GM19099 (cell line): Measurements from ENCODE around the gene SH2D3A.

Experiments
- POLR2A ChIP-seq: IDR thresholded peaks from 3 replicates; pipeline ENCODE4 v1.6.1; 2011; ENCODE audit warnings: low read depth; ENCODE audit not compliant: insufficient read length; ENCODE audit errors: extremely low read depth

The SH2D3A gene

GRCh38 chr19:6712231-6712630, 55.0 kb downstream of the SH2D3A start:
- TF ChIP-seq POLR2A = no peak

GRCh38 chr19:6711605-6712004, 55.6 kb downstream of the SH2D3A start:
- no peak for TF ChIP-seq POLR2A

GRCh38 chr19:6711078-6711361, 56.2 kb downstream of the SH2D3A start:
- no peak for TF ChIP-seq POLR2A

GRCh38 chr19:6710273-6711077, 56.8 kb downstream of the SH2D3A start:
- no peak for TF ChIP-seq POLR2A

- no peak for TF ChIP-seq POLR2A
Observed at GRCh38 chr19:6709549-6709948, 57.7 kb downstream of the SH2D3A start.

- TF ChIP-seq POLR2A = no peak
Observed at GRCh38 chr19:6708346-6708745, 58.9 kb downstream of the SH2D3A start.

GRCh38 chr19:6707658-6708018, 59.6 kb downstream of the SH2D3A start:
- no peak for TF ChIP-seq POLR2A

GRCh38 chr19:6707011-6707657, 60.1 kb downstream of the SH2D3A start:
- TF ChIP-seq POLR2A = no peak

- TF ChIP-seq POLR2A = no peak
Observed at GRCh38 chr19:6706633-6706958, 60.6 kb downstream of the SH2D3A start.

- TF ChIP-seq POLR2A = no peak
Observed at GRCh38 chr19:6705931-6706632, 61.2 kb downstream of the SH2D3A start.
